ENCODE results near the gene RPGRIP1L. TPM values are rescaled to one million over a fixed set of nuclear protein-coding genes. Genes with fewer than 3 reads are reported as not detected.

Gene RPGRIP1L
- total and polyA plus RNA-seq, 3 donors from 2014 or later, result 22.0 to 37.4 (median 23.0) TPM

GRCh38 chr16:53654946-53655345, 48.7 kb downstream of the RPGRIP1L start:
- WGBS, 2 donors, result 96 to 97% methylated on average over 2 of the region's 2 CpGs
- intact Hi-C loops (cut with DNase I; ENCODE audit: low total_unique reads), result no loop called here
- no peak for DNase-seq
- Histone ChIP-seq H3K36me3 (ENCODE audit: low read depth, missing control alignments) (no peaks in the 10 kb centered on the region), H3K27ac (no peak overlapping the region), H3K9me3 (no peaks in the 10 kb centered on the region), H3K27me3 (no peaks in the 10 kb centered on the region), H3K4me3 (no peak overlapping the region), H3K4me1 (no peaks in the 10 kb centered on the region)
- TF ChIP-seq POLR2A (IDR thresholded peaks at IDR 0.05) (no peak), CTCF (IDR thresholded peaks at IDR 0.05) (no peak)

DNA sequence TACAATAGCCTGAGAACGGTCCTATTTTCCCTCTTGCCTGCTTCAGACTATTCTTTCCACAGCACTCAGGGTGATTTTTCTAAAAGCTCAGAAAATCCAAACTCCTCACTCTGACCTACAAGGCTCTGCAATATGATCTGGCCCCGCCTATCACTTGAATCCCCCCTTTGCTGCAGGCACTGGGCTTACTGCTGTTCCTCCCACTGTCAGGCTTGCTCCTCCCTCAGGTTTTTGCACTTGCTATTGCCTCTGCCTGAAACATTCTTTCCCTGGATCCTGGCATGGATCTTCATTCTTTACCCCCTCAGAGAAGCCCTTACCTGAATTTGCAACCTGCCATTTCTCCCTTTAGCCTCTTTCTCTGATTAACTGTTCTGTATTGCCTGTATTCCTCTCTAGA, 52.3 kb downstream of the RPGRIP1L start:
- no peak overlapping the region for H3K4me3 ChIP-seq
- no peak overlapping the region for H3K27ac ChIP-seq
- TF ChIP-seq POLR2A (IDR thresholded peaks at IDR 0.05), result no peak
- TF ChIP-seq CTCF (IDR thresholded peaks at IDR 0.05), result no peak
- no peaks in the 10 kb centered on the region for H3K9me3 ChIP-seq
- H3K4me1 ChIP-seq, result no peaks in the 10 kb centered on the region
- no peaks in the 10 kb centered on the region for H3K27me3 ChIP-seq
- WGBS, 2 donors, result 70 to 84% methylated on average over 2 of the region's 2 CpGs
- no peak for DNase-seq
- intact Hi-C loops (cut with DNase I; ENCODE audit: low total_unique reads), result no loop called here
- no peaks in the 10 kb centered on the region for H3K36me3 ChIP-seq (ENCODE audit: low read depth, missing control alignments)

DNA sequence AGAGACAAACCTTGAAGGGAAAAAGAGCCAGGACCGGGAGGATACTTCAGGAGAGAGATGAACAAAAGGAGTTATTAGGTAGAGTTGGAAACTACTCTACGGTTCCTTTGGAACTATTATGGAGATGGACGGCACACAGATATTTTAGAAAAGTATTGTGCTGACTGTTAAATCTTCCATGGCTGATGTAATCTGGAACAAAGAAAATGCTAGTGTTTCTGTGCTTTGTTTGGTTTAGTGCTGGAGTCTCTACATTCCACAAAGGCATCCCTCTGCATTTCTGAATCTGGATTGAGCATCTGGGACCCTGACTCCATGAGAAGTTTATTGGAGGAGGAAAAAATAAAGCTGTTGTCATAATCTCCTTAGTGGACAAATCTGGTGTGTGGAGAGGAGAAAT, 57.2 kb downstream of the RPGRIP1L start:
- Histone ChIP-seq H3K4me1 (no peaks in the 10 kb centered on the region), H3K27ac (no peak overlapping the region), H3K9me3 (no peaks in the 10 kb centered on the region), H3K4me3 (no peak overlapping the region), H3K36me3 (ENCODE audit: low read depth, missing control alignments) (no peaks in the 10 kb centered on the region), H3K27me3 (no peaks in the 10 kb centered on the region)
- TF ChIP-seq POLR2A (IDR thresholded peaks at IDR 0.05) (no peak), CTCF (IDR thresholded peaks at IDR 0.05) (no peak)
- no peak for DNase-seq
- 96 to 98% methylated on average over 3 of the region's 3 CpGs for WGBS, 2 donors
- intact Hi-C loops (cut with DNase I; ENCODE audit: low total_unique reads), result no loop called here

DNA sequence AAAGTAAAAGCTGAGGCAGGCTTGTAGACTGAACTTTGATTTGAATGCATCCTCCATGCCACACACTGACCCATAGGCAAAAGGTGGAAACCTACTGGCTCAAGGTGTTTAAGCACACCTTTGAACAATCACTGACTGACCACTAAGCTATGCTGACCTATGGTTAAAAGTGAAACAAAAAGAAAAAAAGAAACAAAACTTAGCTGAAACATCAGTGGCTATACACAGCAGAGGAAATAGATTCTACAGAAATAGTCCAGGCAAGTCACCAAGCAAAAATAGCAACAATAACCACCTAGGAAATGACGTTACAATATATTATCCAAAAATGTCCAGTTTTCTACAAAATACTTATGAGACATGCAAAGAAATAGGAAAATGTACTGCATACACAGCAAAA, 60.2 kb downstream of the RPGRIP1L start:
- Histone ChIP-seq H3K27me3 (no peaks in the 10 kb centered on the region), H3K4me1 (no peaks in the 10 kb centered on the region), H3K9me3 (no peaks in the 10 kb centered on the region), H3K36me3 (ENCODE audit: low read depth, missing control alignments) (no peaks in the 10 kb centered on the region), H3K4me3 (no peak overlapping the region), H3K27ac (no peak overlapping the region)
- intact Hi-C loops (cut with DNase I; ENCODE audit: low total_unique reads), result no loop called here
- TF ChIP-seq POLR2A (IDR thresholded peaks at IDR 0.05) (no peak), CTCF (IDR thresholded peaks at IDR 0.05) (no peak)
- DNase-seq, result no peak
- WGBS, 2 donors, result 83 to 98% methylated on average over 1 of the region's 1 CpG

GRCh38 chr16:53642094-53642493, 61.6 kb downstream of the RPGRIP1L start:
- no peaks in the 10 kb centered on the region for H3K27me3 ChIP-seq
- H3K9me3 ChIP-seq, result no peaks in the 10 kb centered on the region
- H3K4me1 ChIP-seq, result no peaks in the 10 kb centered on the region
- no peak for DNase-seq
- no peaks in the 10 kb centered on the region for H3K36me3 ChIP-seq (ENCODE audit: low read depth, missing control alignments)
- intact Hi-C loops (cut with DNase I; ENCODE audit: low total_unique reads), result no loop called here
- H3K27ac ChIP-seq, result no peak overlapping the region
- TF ChIP-seq POLR2A (IDR thresholded peaks at IDR 0.05) (no peak), CTCF (IDR thresholded peaks at IDR 0.05) (no peak)
- WGBS, 2 donors, result 62 to 84% methylated on average over 5 of the region's 5 CpGs
- no peak overlapping the region for H3K4me3 ChIP-seq
